Endothelial cell of umbilical vein (primary cell): ENCODE results near the gene IGFBP6. TPM values are rescaled to one million over a fixed set of nuclear protein-coding genes. Genes with fewer than 3 reads are reported as not detected.

Experiments used
- BruUV-seq: library from RNA; stranded (reverse); fragments of 400-500 nt; replicated peaks from 2 replicates; lab custom pipeline; 2021; lab: Mats Ljungman, UMichigan
- CTCF ChIA-PET: fragments of 300-600, 350-600 bp; sonication (Branson Sonifier 250); formaldehyde crosslinking; loops from one replicate; lab custom pipeline; 2021; ENCODE audit warnings: antibody characterized with exemption, inconsistent platforms; lab: Charles Lee
- POLR2A ChIA-PET: fragments of 300-600, 350-600 bp; sonication (Branson Sonifier 250); formaldehyde crosslinking; loops from one replicate; lab custom pipeline; 2021; ENCODE audit warnings: antibody characterized with exemption, inconsistent platforms; lab: Charles Lee
- DNase-seq: peaks from one replicate; pipeline ENCODE4 v3.0.0-alpha.2; 2011; ENCODE audit warnings: low read depth, low spot score
- FAIRE-seq: peaks from 2 replicates; lab custom pipeline; 2011; peaks lifted over from hg19 to GRCh38; lab: Jason Lieb, UNC
- H2AFZ ChIP-seq: 2 replicates; pipeline ENCODE4 v1.6.0; 2012; ENCODE audit warnings: low read depth, low read length, control low read depth, inconsistent platforms
- H3K27ac ChIP-seq: 2 replicates; pipeline ENCODE4 v1.5.1; 2011; ENCODE audit warnings: low read depth, mild to moderate bottlenecking, control low read depth, low read length, moderate library complexity; ENCODE audit not compliant: insufficient read depth
- H3K27me3 ChIP-seq, 2 experiments: 2 replicates each; pipeline versions ENCODE4 v1.6.0 to v1.6.1; 2011; ENCODE audit warnings: low read length in 2 of 2, mixed read lengths in 1 of 2; ENCODE audit not compliant: control insufficient read depth in 2 of 2, insufficient read depth in 2 of 2
- H3K36me3 ChIP-seq, 2 experiments: 2 replicates in 1 of 2; 3 replicates in 1 of 2; pipeline ENCODE4 v1.5.1; 2011; ENCODE audit warnings: low read length in 2 of 2, mild to moderate bottlenecking in 1 of 2, moderate library complexity in 1 of 2; ENCODE audit not compliant: control insufficient read depth in 2 of 2, insufficient read depth in 2 of 2; ENCODE audit errors: extremely low read depth in 1 of 2
- H3K4me1 ChIP-seq: 3 replicates; pipeline ENCODE4 v1.5.1; 2011; ENCODE audit warnings: mild to moderate bottlenecking, low read length; ENCODE audit not compliant: control insufficient read depth, insufficient read depth; ENCODE audit errors: extremely low read depth
- H3K4me2 ChIP-seq: 2 replicates; pipeline ENCODE4 v1.6.1; 2011; ENCODE audit warnings: low read length, control low read depth, mixed read lengths; ENCODE audit not compliant: insufficient read depth
- H3K4me3 ChIP-seq, 3 experiments: fragments of 200-600 bp in 1 of 3; sonication (generic), shearing (Covaris generic) in 1 of 3; replicated peaks in 1 of 3; 2 replicates each; pipeline ENCODE4 v1.5.1; 2011 to 2016; ENCODE audit warnings: control low read depth in 3 of 3, low read length in 3 of 3, mild to moderate bottlenecking in 2 of 3, inconsistent platforms in 1 of 3, low read depth in 1 of 3, moderate library complexity in 1 of 3; ENCODE audit not compliant: insufficient read depth in 1 of 3
- H3K79me2 ChIP-seq: 2 replicates; pipeline ENCODE4 v1.6.0; 2012; ENCODE audit warnings: low read length, inconsistent platforms; ENCODE audit not compliant: control insufficient read depth, insufficient read depth
- H3K9ac ChIP-seq: replicated peaks from 2 replicates; pipeline ENCODE3; 2011; ENCODE audit warnings: low read length, control low read depth; ENCODE audit not compliant: insufficient read depth; ENCODE audit errors: extremely low read depth
- H3K9me1 ChIP-seq: replicated peaks from 3 replicates; pipeline ENCODE4 v1.6.0; 2011; ENCODE audit warnings: mild to moderate bottlenecking, low read length; ENCODE audit not compliant: control insufficient read depth, insufficient read depth; ENCODE audit errors: extremely low read depth
- H3K9me3 ChIP-seq: replicated peaks from 2 replicates; pipeline ENCODE4 v1.5.1; 2012; ENCODE audit warnings: low read length, inconsistent platforms; ENCODE audit not compliant: control insufficient read depth, insufficient read depth
- H4K20me1 ChIP-seq: replicated peaks from 2 replicates; pipeline ENCODE3; 2011; ENCODE audit warnings: mild to moderate bottlenecking, low read length; ENCODE audit not compliant: control insufficient read depth, insufficient read depth; ENCODE audit errors: extremely low read depth
- CTCF ChIP-seq, 2 donors: IDR thresholded peaks; 1 replicate in 1 of 2; 2 replicates in 1 of 2; pipeline ENCODE4 v1.5.1; 2011; ENCODE audit warnings: low read length in 2 of 2, mild to moderate bottlenecking in 2 of 2, moderate library complexity in 2 of 2, control low read depth in 1 of 2, inconsistent platforms in 1 of 2, low read depth in 1 of 2; ENCODE audit not compliant: insufficient read depth in 1 of 2; ENCODE audit errors: extremely low read depth in 1 of 2
- EZH2 ChIP-seq: IDR thresholded peaks from 2 replicates; pipeline ENCODE4 v1.6.1; 2012; ENCODE audit warnings: borderline replicate concordance, low read depth, mild to moderate bottlenecking, moderate library complexity, low read length, inconsistent platforms; ENCODE audit not compliant: severe bottlenecking
- FOS ChIP-seq: IDR thresholded peaks from 2 replicates; pipeline ENCODE4 v1.6.1; 2011; ENCODE audit warnings: mild to moderate bottlenecking, low read length, moderate library complexity, borderline replicate concordance; ENCODE audit not compliant: insufficient read depth
- GATA2 ChIP-seq: IDR thresholded peaks from 2 replicates; pipeline ENCODE4 v1.7.0; 2011; ENCODE audit warnings: low read depth, mild to moderate bottlenecking, moderate library complexity, mixed read lengths, low read length; ENCODE audit not compliant: insufficient read length, insufficient read depth
- JUN ChIP-seq: IDR thresholded peaks from 2 replicates; pipeline ENCODE4 v1.6.1; 2011; ENCODE audit warnings: borderline replicate concordance, low read depth; ENCODE audit not compliant: insufficient read length, insufficient read depth
- MAX ChIP-seq: IDR thresholded peaks from 2 replicates; pipeline ENCODE4 v1.6.1; 2011; ENCODE audit not compliant: insufficient read depth, insufficient read length
- MYC ChIP-seq: IDR thresholded peaks from one replicate; pipeline ENCODE4 v1.6.1; 2011; ENCODE audit warnings: mild to moderate bottlenecking, low read depth, low read length
- POLR2A ChIP-seq: IDR thresholded peaks from 2 replicates; pipeline ENCODE4 v1.6.1; 2012; ENCODE audit warnings: low read depth, mild to moderate bottlenecking, control low read depth, low read length
- POLR2AphosphoS5 ChIP-seq: IDR thresholded peaks from 2 replicates; pipeline ENCODE4 v1.6.1; 2012; ENCODE audit warnings: low read depth, mild to moderate bottlenecking, control low read depth, low read length, moderate library complexity; ENCODE audit not compliant: insufficient read depth
- dilution Hi-C: fragments of 300-500 bp; cut with MboI; formaldehyde crosslinking; loops from one replicate; pipeline ENCODE4 v1.15.0; 2019; ENCODE audit warnings: low sequenced_read_pairs; ENCODE audit not compliant: extremely low pct_ligation_motif_present
- intact Hi-C: fragments of 100-400 bp; cut with micrococcal nuclease; formaldehyde crosslinking; loops from one replicate; pipeline ENCODE4 v1.10.0; 2022
- polyA plus RNA-seq, 4 experiments: library from polyadenylated mRNA; depleted of rRNA in 3 of 4; stranded (reverse) in 3 of 4; unstranded in 1 of 4; fragments of >200 nt; gene quantifications; 2 replicates each; pipeline versions ENCODE4 v1.2.1 to v1.2.3, GENCODE V29; 2011 to 2012; ENCODE audit warnings: missing spikeins in 1 of 4
- total RNA-seq: library from RNA; stranded (reverse); gene quantifications from 2 replicates; pipeline ENCODE4 v1.2.3, GENCODE V29; 2021

Gene IGFBP6
- total and polyA plus RNA-seq, 2 donors (not counting 3 experiments of a cell fraction or from before 2014, with no cell fraction given), result 14.1 to 18.2 TPM

GRCh38 chr12:53100466-53101151 lies 3.1 kb downstream of the IGFBP6 start:
- no peaks in the 10 kb centered on the region for H3K27me3 ChIP-seq
- H2AFZ ChIP-seq, result no peak overlapping the region
- H3K4me2 ChIP-seq, result no peak overlapping the region
- intact Hi-C loops (no loop called here), dilution Hi-C loops (no loop called here)
- CTCF ChIA-PET, result interaction anchor here (1.2 to 10.8 kb wide), 6 partner anchors 14 to 97 kb away, joined by 3 to 463 read pairs (median 23); partner anchors contain the start of gene SPRYD3
- H3K36me3 ChIP-seq, result no peaks in the 10 kb centered on the region
- no peak for TF ChIP-seq FOS
- no peak for TF ChIP-seq MAX
- no peak for TF ChIP-seq EZH2
- TF ChIP-seq MYC, result no peak
- no peak for TF ChIP-seq CTCF (IDR thresholded peaks at IDR 0.05; ENCODE audit: extremely low read depth in 1 of 2, insufficient read depth in 1 of 2, low read depth in 1 of 2, low read length in 2 of 2)
- no peak for TF ChIP-seq POLR2A
- no peak for TF ChIP-seq POLR2AphosphoS5
- no peak for TF ChIP-seq GATA2
- TF ChIP-seq JUN, result no peak
- POLR2A ChIA-PET, result no interaction called here
- H3K9me3 ChIP-seq, result no peaks in the 10 kb centered on the region
- H3K4me1 ChIP-seq, result peaks cover 27% of the 10 kb centered on the region
- H3K4me3 ChIP-seq, result no peak overlapping the region
- H3K9ac ChIP-seq, result no peak overlapping the region
- BruUV-seq, result no TSS peak
- DNase-seq (no peak), FAIRE-seq (no peak)
- H4K20me1 ChIP-seq, result no peaks in the 10 kb centered on the region
- no peak overlapping the region for H3K27ac ChIP-seq
- H3K9me1 ChIP-seq, result no peaks in the 10 kb centered on the region
- H3K79me2 ChIP-seq, result no peaks in the 10 kb centered on the region
